ENCODE results near the gene KLHL3.

KLHL3 gene

GRCh38 chr5:137741718-137742117, 5.8 kb upstream of the KLHL3 start:
- peak; percentile 29 for DNase-seq

GRCh38 chr5:137739737-137740136, 3.8 kb upstream of the KLHL3 start:
- DNase-seq, result no peak

- DNase-seq, result no peak
Measured at GRCh38 chr5:137738947-137739346, 3.1 kb upstream of the KLHL3 start.

GRCh38 chr5:137737349-137738131, 1.7 kb upstream of the KLHL3 start:
- no peak for DNase-seq

- no peak for DNase-seq
Measured at GRCh38 chr5:137736496-137736895, 607 bp upstream of the KLHL3 start.

GRCh38 chr5:137734962-137735554, 831 bp downstream of the KLHL3 start:
- peak; percentile 10 for DNase-seq

GRCh38 chr5:137734331-137734730, 1.6 kb downstream of the KLHL3 start:
- no peak for DNase-seq

GRCh38 chr5:137733922-137734321, 2.0 kb downstream of the KLHL3 start:
- DNase-seq, result no peak

GRCh38 chr5:137733006-137733405, 2.9 kb downstream of the KLHL3 start:
- DNase-seq, result no peak

GRCh38 chr5:137731176-137731575, 4.7 kb downstream of the KLHL3 start:
- DNase-seq, result no peak

GRCh38 chr5:137730336-137730735, 5.6 kb downstream of the KLHL3 start:
- DNase-seq, result no peak

GRCh38 chr5:137728048-137728447, 7.8 kb downstream of the KLHL3 start:
- DNase-seq, result no peak

- no peak for DNase-seq
Measured at GRCh38 chr5:137727623-137728022, 8.3 kb downstream of the KLHL3 start.

- no peak for DNase-seq
Measured at GRCh38 chr5:137724251-137724650, 11.6 kb downstream of the KLHL3 start.

GRCh38 chr5:137718611-137719010, 17.3 kb downstream of the KLHL3 start:
- DNase-seq, result no peak

GRCh38 chr5:137716337-137716736, 19.6 kb downstream of the KLHL3 start:
- DNase-seq, result no peak

- DNase-seq, result no peak
Measured at GRCh38 chr5:137715456-137715855, 20.4 kb downstream of the KLHL3 start.

GRCh38 chr5:137714946-137715345, 20.9 kb downstream of the KLHL3 start:
- no peak for DNase-seq

- DNase-seq, result no peak
Measured at GRCh38 chr5:137714494-137714893, 21.4 kb downstream of the KLHL3 start.

- no peak for DNase-seq
Measured at GRCh38 chr5:137712139-137712667, 23.7 kb downstream of the KLHL3 start.

- no peak for DNase-seq
Measured at GRCh38 chr5:137710086-137710485, 25.8 kb downstream of the KLHL3 start.

GRCh38 chr5:137708796-137709559, 26.9 kb downstream of the KLHL3 start:
- DNase-seq, result no peak

GRCh38 chr5:137708062-137708461, 27.8 kb downstream of the KLHL3 start:
- DNase-seq, result no peak

GRCh38 chr5:137706841-137707240, 29.0 kb downstream of the KLHL3 start:
- DNase-seq, result no peak
